ENCODE results near the gene RBBP9. TPM values are rescaled to one million over a fixed set of nuclear protein-coding genes. Genes with fewer than 3 reads are reported as not detected.

RBBP9 gene
- total RNA-seq (2021; ENCODE audit: unreplicated experiment) = 11.1 TPM
- 8.8 TPM for polyA plus RNA-seq (2012; ENCODE audit: insufficient read length)
- Bru-seq, nascent RNA = percentile 44 among the genes with signal in this experiment
- BruChase-seq, experiment 1, labeled RNA remaining after a 2-hour chase = percentile 58 among the genes with signal in this experiment
- BruChase-seq, experiment 2, labeled RNA remaining after a 6-hour chase = percentile 74 among the genes with signal in this experiment
- long read RNA-seq, partial matches to known transcripts = 1 of 6 reads
- long read RNA-seq, other reads (novel, unspliced or antisense) = 1 of 6 reads

GRCh38 chr20:18496740-18497592 lies at the start of gene RBBP9:
Gene RBBP9, minus strand, starts transcription at chr20:18497225. Its CDS starts 58 bp downstream, at chr20:18497167.
- ATAC-seq = peak; percentile 100
- ChIA-PET POLR2A (interaction anchor here (2.9 kb wide), 1 partner anchor 10 kb away, joined by 17 read pairs; the partner anchor contains the start of gene SEC23B), CTCF (interaction anchor here (0.6 kb wide), 1 partner anchor 15 kb away, joined by 7 read pairs; no protein-coding TSS in a partner anchor)
- in situ Hi-C loops (cut with HindIII; ENCODE audit: low pct_unique_long_range_greater_than_20kb, low sequenced_read_pairs) (no loop called here), intact Hi-C loops (cut with micrococcal nuclease; ENCODE audit: unreplicated experiment) (no loop called here)
- H3K4me3 ChIP-seq (ENCODE audit: low read depth in 2 of 2, low read length in 2 of 2) = peak within 1 kb of the TSS; percentile 94 to 95
- H3K27me3 ChIP-seq (ENCODE audit: control insufficient read depth, insufficient read depth, low read length) = no peaks in the 10 kb centered on the region
- peak; percentile 28 for DNase-seq (ENCODE audit: low read depth, low spot score)
- TF ChIP-seq REST (IDR thresholded peaks at IDR 0.05; ENCODE audit: insufficient read depth in 1 of 2, low read depth in 2 of 2, low read length in 1 of 2) (no peak), SIN3A (IDR thresholded peaks at IDR 0.05; ENCODE audit: borderline replicate concordance, insufficient read depth, low read depth, low read length) (peak; percentile 60; the same call in 1 of the 2 replicates), POLR2AphosphoS5 (IDR thresholded peaks at IDR 0.05; ENCODE audit: low read depth, low read length) (peak; percentile 60; the same call in 1 of the 2 replicates), CTCF (IDR thresholded peaks at IDR 0.05) (no peak), TCF7L2 (IDR thresholded peaks at IDR 0.05; ENCODE audit: low read depth, low read length) (peak; percentile 92)
- H3K4me1 ChIP-seq (ENCODE audit: control insufficient read depth, insufficient read depth, low read length) = peaks cover 8% of the 10 kb centered on the region; the same call in 1 of the 2 replicates
- BruUV-seq (replicated peaks) = no TSS peak
- H3K9me3 ChIP-seq (ENCODE audit: control insufficient read depth, insufficient read depth, low read depth, low read length) = no peaks in the 10 kb centered on the region
- peak within 1 kb of the TSS; percentile 84 for H3K27ac ChIP-seq (ENCODE audit: low read length)
- H3K36me3 ChIP-seq (ENCODE audit: control insufficient read depth, insufficient read depth, low read length) = peaks cover 2% of the 10 kb centered on the region; the same call in 1 of the 2 replicates

- no TSS peak for BruUV-seq (replicated peaks)
- Histone ChIP-seq H3K27ac (ENCODE audit: low read length) (no peak overlapping the region), H3K9me3 (ENCODE audit: control insufficient read depth, insufficient read depth, low read depth, low read length) (no peaks in the 10 kb centered on the region), H3K36me3 (ENCODE audit: control insufficient read depth, insufficient read depth, low read length) (peaks cover 12% of the 10 kb centered on the region), H3K4me1 (ENCODE audit: control insufficient read depth, insufficient read depth, low read length) (no peaks in the 10 kb centered on the region), H3K4me3 (ENCODE audit: low read depth in 2 of 2, low read length in 2 of 2) (no peak overlapping the region), H3K27me3 (ENCODE audit: control insufficient read depth, insufficient read depth, low read length) (no peaks in the 10 kb centered on the region)
- ATAC-seq (no peak), DNase-seq (ENCODE audit: low read depth, low spot score) (no peak)
- in situ Hi-C loops (cut with HindIII; ENCODE audit: low pct_unique_long_range_greater_than_20kb, low sequenced_read_pairs) = no loop called here
- intact Hi-C loops (cut with micrococcal nuclease; ENCODE audit: unreplicated experiment) = no loop called here
- TF ChIP-seq SIN3A (IDR thresholded peaks at IDR 0.05; ENCODE audit: borderline replicate concordance, insufficient read depth, low read depth, low read length) (no peak), TCF7L2 (IDR thresholded peaks at IDR 0.05; ENCODE audit: low read depth, low read length) (no peak), REST (IDR thresholded peaks at IDR 0.05; ENCODE audit: insufficient read depth in 1 of 2, low read depth in 2 of 2, low read length in 1 of 2) (no peak), CTCF (IDR thresholded peaks at IDR 0.05) (no peak), POLR2AphosphoS5 (IDR thresholded peaks at IDR 0.05; ENCODE audit: low read depth, low read length) (no peak)
- ChIA-PET CTCF (no interaction called here), POLR2A (no interaction called here)
These were observed 48.5 kb upstream of the RBBP9 start for GRCh38 chr20:18545566-18545965.
